ENCODE data around the gene ACKR3. TPM values are rescaled to one million over a fixed set of nuclear protein-coding genes. Genes with fewer than 3 reads are reported as not detected.

Gene ACKR3
- total RNA-seq, 1 experiment from 2014 or later = 1.3 TPM

- no peak for DNase-seq (ENCODE audit: low spot score)
Measured at GRCh38 chr2:236568922-236569572, 578 bp upstream of the ACKR3 start.

GRCh38 chr2:236570081-236570868, 650 bp downstream of the ACKR3 start:
- DNase-seq (ENCODE audit: low spot score) = no peak

- no peak for DNase-seq (ENCODE audit: low spot score)
Measured at GRCh38 chr2:236571145-236571544, 1.5 kb downstream of the ACKR3 start.

- no peak for DNase-seq (ENCODE audit: low spot score)
Measured at GRCh38 chr2:236572482-236572881, 2.9 kb downstream of the ACKR3 start.

- DNase-seq (ENCODE audit: low spot score) = no peak
Measured at GRCh38 chr2:236573066-236573929, 3.7 kb downstream of the ACKR3 start.

GRCh38 chr2:236574000-236574399, 4.4 kb downstream of the ACKR3 start:
- no peak for DNase-seq (ENCODE audit: low spot score)

GRCh38 chr2:236574424-236575145, 5.0 kb downstream of the ACKR3 start:
- no peak for DNase-seq (ENCODE audit: low spot score)

- DNase-seq (ENCODE audit: low spot score) = no peak
Measured at GRCh38 chr2:236575510-236575909, 5.9 kb downstream of the ACKR3 start.

- no peak for DNase-seq (ENCODE audit: low spot score)
Measured at GRCh38 chr2:236576087-236576486, 6.5 kb downstream of the ACKR3 start.

GRCh38 chr2:236576953-236577352, 7.3 kb downstream of the ACKR3 start:
- no peak for DNase-seq (ENCODE audit: low spot score)

GRCh38 chr2:236577481-236578410, 8.1 kb downstream of the ACKR3 start:
- DNase-seq (ENCODE audit: low spot score) = no peak

- no peak for DNase-seq (ENCODE audit: low spot score)
Measured at GRCh38 chr2:236578411-236578846, 8.8 kb downstream of the ACKR3 start.

- DNase-seq (ENCODE audit: low spot score) = no peak
Measured at GRCh38 chr2:236579048-236579745, 9.6 kb downstream of the ACKR3 start.

- no peak for DNase-seq (ENCODE audit: low spot score)
Measured at GRCh38 chr2:236579746-236580315, 10.2 kb downstream of the ACKR3 start.

GRCh38 chr2:236580746-236581355, 11.2 kb downstream of the ACKR3 start:
- no peak for DNase-seq (ENCODE audit: low spot score)

- no peak for DNase-seq (ENCODE audit: low spot score)
Measured at GRCh38 chr2:236581546-236581945, 11.9 kb downstream of the ACKR3 start.

GRCh38 chr2:236582968-236583367, 13.3 kb downstream of the ACKR3 start:
- DNase-seq (ENCODE audit: low spot score) = no peak

- DNase-seq (ENCODE audit: low spot score) = no peak
Measured at GRCh38 chr2:236583621-236584203, 14.1 kb downstream of the ACKR3 start.

All from A172 (cell line).